ENCODE results near the gene ITGA11.

DNA sequence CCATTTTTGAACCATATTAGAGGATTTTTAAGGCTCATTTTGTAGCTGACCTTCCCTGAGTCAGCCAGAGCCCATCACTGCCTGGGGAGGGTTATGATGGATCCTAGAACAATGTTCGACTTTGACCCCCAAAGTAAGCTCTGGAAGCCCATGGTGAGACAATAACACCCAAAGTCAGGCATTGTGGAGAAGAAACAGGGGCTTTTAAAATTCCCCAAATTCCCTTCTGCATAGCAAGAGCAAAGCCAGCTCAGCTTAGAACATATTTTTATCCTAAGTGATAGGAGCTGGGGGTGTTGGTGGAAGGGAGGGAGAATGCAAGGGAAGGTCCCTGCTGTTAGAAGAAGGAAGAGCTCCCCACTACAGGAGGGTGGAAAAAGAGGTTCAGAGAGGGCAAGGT is 4.0 kb downstream of the ITGA11 start:
- TF ChIP-seq, protein P1, sequence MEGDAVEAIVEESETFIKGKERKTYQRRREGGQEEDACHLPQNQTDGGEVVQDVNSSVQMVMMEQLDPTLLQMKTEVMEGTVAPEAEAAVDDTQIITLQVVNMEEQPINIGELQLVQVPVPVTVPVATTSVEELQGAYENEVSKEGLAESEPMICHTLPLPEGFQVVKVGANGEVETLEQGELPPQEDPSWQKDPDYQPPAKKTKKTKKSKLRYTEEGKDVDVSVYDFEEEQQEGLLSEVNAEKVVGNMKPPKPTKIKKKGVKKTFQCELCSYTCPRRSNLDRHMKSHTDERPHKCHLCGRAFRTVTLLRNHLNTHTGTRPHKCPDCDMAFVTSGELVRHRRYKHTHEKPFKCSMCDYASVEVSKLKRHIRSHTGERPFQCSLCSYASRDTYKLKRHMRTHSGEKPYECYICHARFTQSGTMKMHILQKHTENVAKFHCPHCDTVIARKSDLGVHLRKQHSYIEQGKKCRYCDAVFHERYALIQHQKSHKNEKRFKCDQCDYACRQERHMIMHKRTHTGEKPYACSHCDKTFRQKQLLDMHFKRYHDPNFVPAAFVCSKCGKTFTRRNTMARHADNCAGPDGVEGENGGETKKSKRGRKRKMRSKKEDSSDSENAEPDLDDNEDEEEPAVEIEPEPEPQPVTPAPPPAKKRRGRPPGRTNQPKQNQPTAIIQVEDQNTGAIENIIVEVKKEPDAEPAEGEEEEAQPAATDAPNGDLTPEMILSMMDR (conservative IDR thresholded peaks at IDR 0.05) = no peak
- TF ChIP-seq EZH2 (IDR thresholded peaks at IDR 0.05; ENCODE audit: low read depth) = no peak

All from PC-9 (cell line).